CD4-positive, CD25-positive, alpha-beta regulatory T cell (primary cell): ENCODE data around the gene ATP1A4. TPM values are rescaled to one million over a fixed set of nuclear protein-coding genes. Genes with fewer than 3 reads are reported as not detected.

Experiments used
- ATAC-seq, 2 donors: fragments of 150-1000 bp; cut with Tn5 transposase; one replicate each; pipeline ENCODE4 v1.10.0; 2021; ENCODE audit warnings: low read depth in 2 of 2, moderate number of reproducible peaks in 2 of 2, moderate library complexity in 1 of 2
- DNase-seq, 3 donors: peaks; one replicate each; pipeline versions ENCODE4 v3.0.0 to v3.0.0-alpha.2; 2012 to 2022; ENCODE audit warnings: mixed read lengths in 1 of 3
- H3K27ac ChIP-seq: one replicate; pipeline ENCODE4 v1.7.0; 2013; ENCODE audit warnings: mild to moderate bottlenecking, low read length; ENCODE audit not compliant: insufficient read depth, poor library complexity, severe bottlenecking
- H3K27me3 ChIP-seq: one replicate; pipeline ENCODE4 v1.7.0; 2013; ENCODE audit warnings: low read length; ENCODE audit not compliant: control insufficient read depth, insufficient read depth
- H3K36me3 ChIP-seq: one replicate; pipeline ENCODE4 v1.7.0; 2013; ENCODE audit warnings: mild to moderate bottlenecking, low read length, moderate library complexity; ENCODE audit not compliant: control insufficient read depth, insufficient read depth
- H3K4me1 ChIP-seq: 2 replicates; pipeline ENCODE4 v1.7.0; 2013; ENCODE audit warnings: mild to moderate bottlenecking, low read length; ENCODE audit not compliant: insufficient read depth, control insufficient read depth, poor library complexity, severe bottlenecking
- H3K4me3 ChIP-seq: one replicate; pipeline ENCODE4 v1.7.0; 2013; ENCODE audit warnings: low read depth, mild to moderate bottlenecking, low read length, moderate library complexity
- H3K9me3 ChIP-seq, 2 experiments: 1 replicate in 1 of 2; 2 replicates in 1 of 2; pipeline ENCODE4 v1.7.0; 2013; ENCODE audit warnings: low read length in 2 of 2, mild to moderate bottlenecking in 1 of 2, moderate library complexity in 1 of 2; ENCODE audit not compliant: control insufficient read depth in 2 of 2
- H3K27ac Mint-ChIP-seq, 3 donors: one replicate each; pipeline ENCODE4 v1.8.0; 2020 to 2022; ENCODE audit warnings: mild to moderate bottlenecking in 3 of 3, mixed read lengths in 3 of 3, moderate library complexity in 2 of 3
- H3K27me3 Mint-ChIP-seq: one replicate; pipeline ENCODE4 v1.8.0; 2022; ENCODE audit warnings: mild to moderate bottlenecking, mixed read lengths
- H3K36me3 Mint-ChIP-seq: one replicate; pipeline ENCODE4 v1.8.0; 2020; ENCODE audit warnings: mixed read lengths
- H3K4me1 Mint-ChIP-seq, 4 donors: one replicate each; pipeline ENCODE4 v1.8.0; 2020 to 2022; ENCODE audit warnings: mixed read lengths in 4 of 4, mild to moderate bottlenecking in 1 of 4
- H3K4me3 Mint-ChIP-seq, 4 donors: one replicate each; pipeline ENCODE4 v1.8.0; 2020 to 2022; ENCODE audit warnings: mild to moderate bottlenecking in 4 of 4, mixed read lengths in 4 of 4, moderate library complexity in 3 of 4
- H3K9me3 Mint-ChIP-seq, 7 donors: one replicate each; pipeline ENCODE4 v1.8.0; 2020 to 2022; ENCODE audit warnings: mixed read lengths in 7 of 7, mild to moderate bottlenecking in 3 of 7, moderate library complexity in 2 of 7
- polyA plus RNA-seq, 4 donors: library from polyadenylated mRNA; unstranded; fragments of 300-500 nt; fragmentation: Illumina TruSeq; gene quantifications; one replicate each; pipeline ENCODE4 v1.2.3, GENCODE V29; 2021
- total RNA-seq: library from RNA; stranded (reverse); gene quantifications from one replicate; pipeline ENCODE4 v1.2.3, GENCODE V29; 2022

Gene ATP1A4
- total and polyA plus RNA-seq, 5 donors from 2014 or later, result not detected

DNA sequence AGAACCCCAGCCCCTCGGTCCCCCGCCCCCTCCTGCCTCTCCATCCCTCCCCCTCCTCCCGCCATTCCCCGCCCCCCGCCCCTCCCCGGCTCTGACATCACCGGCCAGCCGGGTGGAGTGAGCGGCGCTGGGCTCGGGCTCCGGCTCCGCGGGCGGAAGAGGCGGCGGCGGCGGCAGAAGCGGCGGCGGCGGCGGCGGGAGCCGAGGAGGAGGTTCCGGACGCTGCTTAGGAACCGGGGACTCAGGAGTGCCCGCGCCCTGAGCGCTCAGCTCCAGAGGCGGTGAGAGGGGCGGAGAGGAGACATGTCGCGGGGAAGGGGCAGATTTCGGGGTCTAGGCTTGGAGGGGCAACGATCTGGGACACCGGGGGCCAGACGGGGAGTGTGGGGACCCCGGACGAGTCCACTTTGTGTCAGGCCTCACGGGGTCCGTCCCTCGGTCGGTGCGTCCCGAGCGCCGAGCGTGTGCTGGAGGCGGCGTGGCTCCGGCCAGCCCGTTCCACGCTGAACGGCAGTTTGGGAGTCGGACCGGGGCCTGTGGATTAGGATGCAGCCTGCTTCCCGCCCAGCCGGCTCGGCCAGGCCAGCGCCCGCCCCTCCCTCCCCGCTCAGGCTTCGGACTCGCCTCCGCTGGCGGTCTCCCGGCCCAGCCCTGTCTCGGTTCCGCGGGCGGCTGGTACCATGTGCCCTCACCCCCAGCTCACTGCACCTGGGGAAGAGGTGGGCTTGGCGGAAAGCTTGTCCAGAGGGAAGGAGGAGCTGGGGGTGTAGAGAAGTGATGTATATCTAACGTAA lies 54.0 kb downstream of the ATP1A4 start, which contains the start of gene PEA15:
Gene PEA15 (plus strand): TSS at position 143 of the 794 bp plus-strand sequence. CDS start 6,161 bp downstream, outside the sequence.
- H3K9me3 ChIP-seq, result no peaks in the 10 kb centered on the region
- H3K36me3 Mint-ChIP-seq, result peaks cover 3% of the 10 kb centered on the region
- no peaks in the 10 kb centered on the region for H3K36me3 ChIP-seq
- peak within 1 kb of the TSS; percentile 88 to 98 (median 94) for H3K4me3 Mint-ChIP-seq
- peaks cover 0 to 54% (median 35%) of the 10 kb centered on the region in 4 donors for H3K4me1 Mint-ChIP-seq
- peak; percentile 71 to 72 for ATAC-seq
- peak; percentile 57 to 71 (median 58) for DNase-seq
- peak within 1 kb of the TSS; percentile 92 to 95 (median 93) for H3K27ac Mint-ChIP-seq
- H3K4me3 ChIP-seq, result peak within 1 kb of the TSS; percentile 75
- no peaks in the 10 kb centered on the region for H3K27me3 Mint-ChIP-seq
- no peaks in the 10 kb centered on the region for H3K9me3 Mint-ChIP-seq
- peak within 1 kb of the TSS; percentile 73 for H3K27ac ChIP-seq
- H3K4me1 ChIP-seq, result peaks cover 14% of the 10 kb centered on the region
- H3K27me3 ChIP-seq, result no peaks in the 10 kb centered on the region

DNA sequence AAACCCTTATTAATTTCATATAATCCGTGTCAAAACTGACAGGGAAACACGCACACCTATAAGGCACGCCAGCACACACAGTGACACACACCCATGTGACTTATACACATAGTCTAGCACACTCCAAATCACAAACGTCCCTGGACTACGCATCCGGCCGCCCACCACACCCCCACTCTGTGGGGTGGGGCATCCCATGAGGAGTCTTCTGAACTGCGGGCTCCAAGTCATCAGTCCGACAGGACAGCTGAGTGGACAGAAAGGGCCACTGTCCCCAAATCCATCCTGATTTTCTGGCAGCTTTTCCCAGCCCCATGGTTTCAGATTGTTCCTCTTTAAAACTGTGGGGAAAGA lies 54.6 kb downstream of the ATP1A4 start:
- no peaks in the 10 kb centered on the region for H3K36me3 ChIP-seq
- ATAC-seq, result peak; percentile 71 to 75
- peak; percentile 42 to 66 (median 48) for DNase-seq
- Mint-ChIP-seq H3K27ac (peak overlapping the region; percentile 92 to 95 (median 93)), H3K4me3 (peak overlapping the region; percentile 88 to 98 (median 94)), H3K9me3 (no peaks in the 10 kb centered on the region), H3K4me1 (peaks cover 0 to 59% (median 35%) of the 10 kb centered on the region in 4 donors), H3K27me3 (no peaks in the 10 kb centered on the region), H3K36me3 (peaks cover 3% of the 10 kb centered on the region)
- H3K4me1 ChIP-seq, result peaks cover 14% of the 10 kb centered on the region
- H3K4me3 ChIP-seq, result peak overlapping the region; percentile 75
- H3K27me3 ChIP-seq, result no peaks in the 10 kb centered on the region
- peak overlapping the region; percentile 73 for H3K27ac ChIP-seq
- no peaks in the 10 kb centered on the region for H3K9me3 ChIP-seq

DNA sequence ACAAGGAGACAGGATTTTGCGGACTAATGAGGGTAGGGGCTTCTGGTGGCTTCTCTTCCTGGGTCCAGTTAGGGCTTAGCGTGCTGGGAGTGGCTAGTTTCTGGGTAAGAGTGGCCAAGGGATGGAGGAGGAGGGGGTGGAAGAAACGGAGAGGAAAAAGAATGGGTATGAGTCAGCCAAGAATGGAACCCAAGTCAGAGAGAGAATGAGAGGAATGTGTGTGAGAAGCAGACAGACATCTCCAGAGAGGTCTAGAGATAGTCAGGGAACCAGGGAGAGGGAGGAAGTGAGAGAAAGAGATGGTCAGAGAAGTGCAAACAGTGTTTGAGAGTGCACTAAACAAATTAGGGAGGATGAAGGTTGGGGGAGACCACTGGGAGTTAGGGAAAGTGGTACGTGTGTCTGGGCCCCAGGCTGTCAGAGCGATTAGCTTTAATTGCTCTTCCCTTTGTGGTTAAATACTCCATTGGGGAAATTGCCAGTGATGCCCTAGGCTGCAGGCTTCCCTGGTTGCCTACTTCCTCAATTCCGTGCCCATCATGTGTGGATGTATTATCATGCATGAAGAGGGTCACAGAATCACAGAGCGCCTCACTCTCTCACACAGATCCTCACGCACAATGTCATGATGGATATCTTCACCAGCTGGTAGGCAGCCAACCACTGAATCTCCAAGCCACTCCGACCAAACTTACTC lies 55.2 kb downstream of the ATP1A4 start:
- Histone ChIP-seq H3K36me3 (peaks cover 5% of the 10 kb centered on the region), H3K4me1 (peaks cover 14% of the 10 kb centered on the region), H3K9me3 (no peaks in the 10 kb centered on the region), H3K27ac (peak overlapping the region; percentile 73), H3K4me3 (peak overlapping the region; percentile 75), H3K27me3 (no peaks in the 10 kb centered on the region)
- Mint-ChIP-seq H3K27ac (peak overlapping the region; percentile 92 to 95 (median 93)), H3K27me3 (no peaks in the 10 kb centered on the region), H3K4me3 (peak overlapping the region; percentile 88 to 98 (median 94)), H3K9me3 (no peaks in the 10 kb centered on the region), H3K4me1 (peaks cover 0 to 59% (median 35%) of the 10 kb centered on the region in 4 donors), H3K36me3 (peaks cover 3% of the 10 kb centered on the region)
- no peak for ATAC-seq
- no peak for DNase-seq

DNA sequence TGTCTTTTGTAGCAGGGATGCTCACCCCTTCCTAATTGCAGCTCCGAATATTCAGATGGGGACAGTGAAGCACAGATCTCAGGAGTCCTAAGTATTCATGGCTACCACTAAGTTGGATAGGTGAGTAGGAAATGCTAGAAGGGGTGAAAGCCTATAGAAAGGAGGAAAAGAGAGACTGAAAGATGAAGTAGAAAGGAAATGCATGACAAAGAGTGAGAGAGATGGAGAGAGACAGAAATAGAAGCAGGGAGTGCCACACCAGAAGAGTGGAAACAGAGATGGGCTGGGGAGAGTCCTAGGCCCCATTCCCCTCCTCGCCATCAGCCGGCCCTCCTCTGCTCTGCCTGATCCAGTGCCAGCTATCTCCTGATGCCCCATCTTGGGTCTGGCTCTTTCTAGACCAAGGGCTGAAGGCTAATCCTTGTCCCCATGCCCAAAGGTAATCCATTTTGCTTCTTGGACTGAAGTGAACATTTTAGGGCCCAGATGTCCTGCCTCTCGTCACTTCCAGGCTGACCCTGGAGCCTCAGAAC lies 55.8 kb downstream of the ATP1A4 start:
- Mint-ChIP-seq H3K27ac (peak overlapping the region; percentile 92 to 95 (median 93)), H3K4me1 (peaks cover 0 to 59% (median 36%) of the 10 kb centered on the region in 4 donors), H3K9me3 (no peaks in the 10 kb centered on the region), H3K36me3 (peaks cover 8% of the 10 kb centered on the region), H3K4me3 (peak overlapping the region; percentile 24 to 95 (median 91)), H3K27me3 (no peaks in the 10 kb centered on the region)
- Histone ChIP-seq H3K36me3 (peaks cover 9% of the 10 kb centered on the region), H3K27ac (no peak overlapping the region), H3K27me3 (no peaks in the 10 kb centered on the region), H3K9me3 (no peaks in the 10 kb centered on the region), H3K4me1 (peaks cover 14% of the 10 kb centered on the region), H3K4me3 (no peak overlapping the region)
- ATAC-seq, result no peak
- no peak for DNase-seq

DNA sequence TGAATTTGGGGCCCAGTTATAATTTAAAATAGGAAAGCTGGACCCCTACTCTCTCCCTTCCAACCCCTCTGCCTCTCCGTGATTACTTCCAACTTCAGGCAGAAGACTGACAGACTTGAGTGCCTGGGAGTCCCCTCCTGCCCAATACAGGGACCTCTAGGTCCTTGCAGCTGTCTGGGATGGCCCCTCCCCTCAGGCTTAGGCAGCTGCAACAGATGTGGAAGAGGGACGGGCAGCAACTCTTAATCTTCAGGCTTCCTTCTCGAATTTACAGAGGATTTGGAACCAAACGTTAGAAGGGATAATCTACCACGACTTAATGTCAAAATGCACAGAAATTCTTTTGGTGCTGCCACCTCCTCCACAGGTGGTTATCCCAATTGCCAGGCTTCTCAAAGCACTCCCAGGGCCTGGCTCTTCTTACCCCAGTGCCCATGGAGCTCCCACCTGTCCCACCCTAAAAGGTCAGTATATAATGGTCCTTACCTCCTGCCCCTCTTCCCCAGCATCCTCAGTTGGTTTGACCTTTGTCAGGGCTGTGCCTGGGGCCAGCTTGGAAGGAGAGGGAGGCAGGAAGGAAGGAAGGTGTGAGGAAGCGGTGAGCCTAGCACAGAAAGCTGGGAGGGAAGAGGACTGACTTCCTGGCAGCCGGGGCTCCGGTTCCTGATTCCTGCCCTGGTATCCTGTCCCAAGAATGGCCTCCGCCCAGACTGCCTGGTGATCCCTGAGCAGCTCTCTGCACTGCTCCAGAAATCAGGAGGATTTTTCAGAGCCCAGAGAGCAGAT lies 56.6 kb downstream of the ATP1A4 start:
- Histone ChIP-seq H3K4me1 (peaks cover 14% of the 10 kb centered on the region), H3K27me3 (no peaks in the 10 kb centered on the region), H3K4me3 (no peak overlapping the region), H3K36me3 (peaks cover 17% of the 10 kb centered on the region), H3K9me3 (no peaks in the 10 kb centered on the region), H3K27ac (no peak overlapping the region)
- H3K36me3 Mint-ChIP-seq, result peaks cover 13% of the 10 kb centered on the region
- peaks cover 0 to 59% (median 37%) of the 10 kb centered on the region in 4 donors for H3K4me1 Mint-ChIP-seq
- no peak for ATAC-seq
- H3K27ac Mint-ChIP-seq, result peak overlapping the region in 2 of 3 donors; percentile 78 to 95
- H3K27me3 Mint-ChIP-seq, result no peaks in the 10 kb centered on the region
- H3K4me3 Mint-ChIP-seq, result peak overlapping the region; percentile 43 to 95 (median 62)
- H3K9me3 Mint-ChIP-seq, result no peaks in the 10 kb centered on the region
- DNase-seq, result no peak

DNA sequence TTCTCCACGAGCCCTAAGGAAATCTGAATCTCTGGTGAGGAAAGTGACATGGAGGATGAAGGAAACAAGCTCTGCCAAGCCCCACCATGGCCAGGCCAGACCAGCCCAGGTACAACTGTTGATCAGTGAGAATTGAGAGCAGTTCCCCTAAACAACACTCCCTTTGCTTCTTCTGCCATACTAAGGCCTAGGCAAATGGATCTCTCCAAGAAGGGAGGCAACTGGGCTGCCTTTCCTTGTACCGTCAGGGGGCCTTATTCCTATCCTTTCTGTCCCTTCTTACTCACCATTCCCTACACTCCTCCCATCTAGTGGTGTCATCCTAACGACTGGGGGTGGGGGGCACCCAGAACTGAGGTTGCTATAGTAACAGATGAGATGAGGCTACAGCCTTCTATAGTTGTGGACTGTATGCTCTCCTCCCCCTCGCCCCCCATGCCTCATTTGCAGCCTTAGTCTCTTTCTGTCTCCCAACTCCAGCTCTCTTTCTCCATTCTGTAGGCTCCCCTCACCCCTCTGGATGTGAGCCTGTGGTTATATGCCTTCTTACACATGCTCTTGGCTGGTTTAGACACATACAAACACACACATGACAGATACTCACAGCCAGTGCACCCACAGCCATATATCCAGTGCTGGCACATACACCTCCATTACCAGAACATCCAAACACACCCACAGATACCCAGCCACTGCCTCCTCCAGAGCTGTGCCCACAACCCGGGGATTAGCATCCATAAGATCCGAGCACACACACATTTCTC lies 57.3 kb downstream of the ATP1A4 start:
- peaks cover 14% of the 10 kb centered on the region for H3K4me1 ChIP-seq
- peaks cover 0 to 59% (median 37%) of the 10 kb centered on the region in 4 donors for H3K4me1 Mint-ChIP-seq
- H3K9me3 Mint-ChIP-seq, result no peaks in the 10 kb centered on the region
- no peak overlapping the region for H3K4me3 ChIP-seq
- ATAC-seq (no peak), DNase-seq (no peak)
- H3K36me3 ChIP-seq, result peaks cover 23% of the 10 kb centered on the region
- H3K27ac Mint-ChIP-seq, result peak overlapping the region; percentile 62 to 85 (median 79)
- no peaks in the 10 kb centered on the region for H3K27me3 Mint-ChIP-seq
- H3K27ac ChIP-seq, result no peak overlapping the region
- peak overlapping the region in 2 of 4 donors; percentile 26 to 62 for H3K4me3 Mint-ChIP-seq
- H3K36me3 Mint-ChIP-seq, result peaks cover 17% of the 10 kb centered on the region
- no peaks in the 10 kb centered on the region for H3K9me3 ChIP-seq
- H3K27me3 ChIP-seq, result no peaks in the 10 kb centered on the region
